K562 (cell line): ENCODE measurements around the gene MYLK4. TPM values are rescaled to one million over a fixed set of nuclear protein-coding genes. Genes with fewer than 3 reads are reported as not detected.

Experiments
- ATAC-seq: fragments of 200-7000 bp; cut with Tn5 transposase; 3 replicates; pipeline ENCODE4 v1.9.1; 2020; ENCODE audit warnings: moderate library complexity
- BruUV-seq: library from RNA; stranded (reverse); fragments of 400-500 nt; replicated peaks from 2 replicates; lab custom pipeline; 2021; lab: Mats Ljungman, UMichigan
- CTCF ChIA-PET: fragments of 300-600 bp; formaldehyde crosslinking; extraction: SDS; loops from one replicate; lab custom pipeline; 2021; ENCODE audit warnings: low intra/inter-chr PET ratio; lab: Yijun Ruan, JAX
- POLR2A ChIA-PET: fragments of 300-600, 350-650 bp; sonication (Branson Sonifier 250); formaldehyde crosslinking; extraction: SDS; loops from one replicate; lab custom pipeline; 2021; ENCODE audit warnings: antibody characterized with exemption, inconsistent platforms; lab: Yijun Ruan, JAX
- DNase-seq, 4 experiments: peaks; one replicate each; pipeline versions ENCODE4 v3.0.0 to v3.0.0-alpha.2; 2011 to 2018; ENCODE audit warnings: low spot score in 3 of 4, mixed read lengths in 3 of 4; ENCODE audit errors: extremely low read depth in 1 of 4
- FAIRE-seq: peaks from 2 replicates; lab custom pipeline; 2011; peaks lifted over from hg19 to GRCh38; lab: Jason Lieb, UNC
- H2AFZ ChIP-seq: 2 replicates; pipeline ENCODE4 v1.6.0; 2011; ENCODE audit warnings: low read depth, low read length, control low read depth, inconsistent platforms
- H3K27ac ChIP-seq: fragments of 200-600 bp; 3 replicates; pipeline ENCODE4 v1.8.0; 2011; ENCODE audit warnings: low read depth, mild to moderate bottlenecking, control low read depth, inconsistent platforms, low read length, moderate library complexity, mixed read lengths; ENCODE audit errors: extremely low read depth
- H3K27me3 ChIP-seq, 2 experiments: fragments of 300-600 bp in 1 of 2; 2 replicates in 1 of 2; 3 replicates in 1 of 2; pipeline versions ENCODE4 v1.6.0 to v1.8.0; 2011; ENCODE audit warnings: inconsistent platforms in 2 of 2, low read length in 2 of 2, mild to moderate bottlenecking in 1 of 2, mixed read lengths in 1 of 2, moderate library complexity in 1 of 2; ENCODE audit not compliant: control insufficient read depth in 2 of 2, insufficient read depth in 2 of 2
- H3K36me3 ChIP-seq: fragments of 300-600 bp; 3 replicates; pipeline ENCODE4 v1.8.0; 2011; ENCODE audit warnings: mild to moderate bottlenecking, low read length, inconsistent platforms; ENCODE audit not compliant: control insufficient read depth, insufficient read depth
- H3K4me1 ChIP-seq, 2 experiments: fragments of 200-600 bp in 1 of 2; replicated peaks in 1 of 2; 2 replicates in 1 of 2; 3 replicates in 1 of 2; pipeline versions ENCODE4 v1.5.1 to v1.8.0; 2011; ENCODE audit warnings: inconsistent platforms in 2 of 2, low read length in 2 of 2, mild to moderate bottlenecking in 1 of 2, mixed read lengths in 1 of 2, moderate library complexity in 1 of 2; ENCODE audit not compliant: control insufficient read depth in 2 of 2, insufficient read depth in 2 of 2
- H3K4me2 ChIP-seq: 2 replicates; pipeline ENCODE4 v1.6.1; 2011; ENCODE audit warnings: low read length, control low read depth, inconsistent platforms, mixed read lengths; ENCODE audit not compliant: insufficient read depth
- H3K4me3 ChIP-seq: fragments of 200-600 bp; sonication (generic), shearing (Covaris generic); 2 replicates; pipeline ENCODE4 v1.5.1; 2016; ENCODE audit warnings: control low read depth, inconsistent platforms
- H3K79me2 ChIP-seq: fragments of 200-600 bp; 3 replicates; pipeline ENCODE4 v1.8.0; 2011; ENCODE audit warnings: low read length, inconsistent platforms; ENCODE audit not compliant: control insufficient read depth, insufficient read depth
- H3K9ac ChIP-seq, 2 experiments: 2 replicates each; pipeline versions ENCODE4 v1.6.0 to v1.6.1; 2011; ENCODE audit warnings: low read depth in 2 of 2, low read length in 2 of 2, control low read depth in 1 of 2, inconsistent platforms in 1 of 2, mild to moderate bottlenecking in 1 of 2, mixed read lengths in 1 of 2; ENCODE audit not compliant: insufficient read depth in 1 of 2
- H3K9me1 ChIP-seq: one replicate; pipeline ENCODE4 v1.6.0; 2011; ENCODE audit warnings: inconsistent platforms, mild to moderate bottlenecking, low read length, moderate library complexity; ENCODE audit not compliant: control insufficient read depth, insufficient read depth
- H3K9me3 ChIP-seq: replicated peaks from 2 replicates; pipeline ENCODE4 v1.5.1; 2011; ENCODE audit warnings: low read depth, low read length, inconsistent platforms; ENCODE audit not compliant: control insufficient read depth, insufficient read depth
- H4K20me1 ChIP-seq: replicated peaks from 2 replicates; pipeline ENCODE4 v1.6.1; 2011; ENCODE audit warnings: low read length, inconsistent platforms, mixed read lengths; ENCODE audit not compliant: control insufficient read depth, insufficient read depth
- CXXC5 ChIP-seq: fragments of 250-450 bp; sonication (Bioruptor Pico); IDR thresholded peaks from 2 replicates; pipeline ENCODE4 v1.8.0; 2022; ENCODE audit warnings: inconsistent platforms, mild to moderate bottlenecking, moderate library complexity
- HOMEZ ChIP-seq: fragments of 250-450 bp; sonication (Bioruptor Pico); IDR thresholded peaks from 2 replicates; pipeline ENCODE4 v1.4.0; 2020; ENCODE audit warnings: mild to moderate bottlenecking, moderate library complexity
- NCOA1 ChIP-seq: fragments of 450-650 bp; IDR thresholded peaks from 2 replicates; pipeline ENCODE4 v1.6.1; 2016; ENCODE audit warnings: low read depth
- NRF1 ChIP-seq, 2 experiments: fragments of 450-650 bp; IDR thresholded peaks in 1 of 2; conservative IDR thresholded peaks in 1 of 2; 2 replicates each; pipeline ENCODE4 v1.6.1; 2014; ENCODE audit warnings: mild to moderate bottlenecking in 2 of 2
- PTRF ChIP-seq: fragments of 450-650 bp; IDR thresholded peaks from 2 replicates; pipeline ENCODE4 v1.6.1; 2016; ENCODE audit warnings: mild to moderate bottlenecking, missing genetic modification characterization, missing compliant biosample characterization
- RAD51 ChIP-seq: fragments of 450-650 bp; IDR thresholded peaks from 2 replicates; pipeline ENCODE4 v1.7.1; 2016; ENCODE audit warnings: low read depth, mild to moderate bottlenecking, borderline replicate concordance
- SRSF7 ChIP-seq: fragments of 200-400 bp; formaldehyde crosslinking; optimal IDR thresholded peaks from 2 replicates; pipeline ENCODE3; 2017; ENCODE audit warnings: mild to moderate bottlenecking, low read depth, low read length
- ZBTB9 ChIP-seq: fragments of 450-650 bp; formaldehyde crosslinking; IDR thresholded peaks from 2 replicates; pipeline ENCODE4 v1.4.0; 2020; ENCODE audit warnings: mild to moderate bottlenecking, moderate library complexity
- ZNF124 ChIP-seq: sonication (generic); formaldehyde crosslinking; IDR thresholded peaks from 2 replicates; pipeline ENCODE4 v1.8.1; 2022; ENCODE audit warnings: missing genetic modification reagents
- WGBS: fragments of 100-300 bp; shearing (Covaris generic); methylation state at CpG from one replicate; pipeline ENCODE4 v1.1.6; 2016; ENCODE audit warnings: low coverage, mixed read lengths; ENCODE audit not compliant: insufficient coverage; ENCODE audit errors: missing lambda C conversion rate; 5-methylcytosine and 5-hydroxymethylcytosine counted together
- in situ Hi-C: fragments of 300-500 bp; cut with MboI; formaldehyde crosslinking; loops from 4 replicates; pipeline ENCODE4 v1.15.0; 2018; ENCODE audit warnings: inconsistent platforms, mixed read lengths
- intact Hi-C: fragments of 100-400 bp; cut with micrococcal nuclease; formaldehyde crosslinking; loops from 2 replicates; pipeline ENCODE4 v1.14.2; 2022
- polyA plus RNA-seq, 8 experiments: library from polyadenylated mRNA; depleted of rRNA in 4 of 8; stranded (reverse) in 5 of 8; unstranded in 3 of 8; fragments of >200 nt; fragmentation: Nextera tagmentation in 2 of 8; fragmentation: Illumina TruSeq in 1 of 8; extraction: Ambion mirVana in 2 of 8; extraction: Trizol in 1 of 8; gene quantifications; 2 replicates each; pipeline versions ENCODE4 v1.2.1 to v1.2.3, GENCODE V29; 2011 to 2014; ENCODE audit warnings: inconsistent platforms in 1 of 8, missing spikeins in 1 of 8
- total RNA-seq, 7 experiments: library from RNA; depleted of rRNA in 6 of 7; stranded (reverse); fragments of >200 nt in 6 of 7; fragmentation: Illumina TruSeq in 2 of 7; extraction: Trizol in 2 of 7; gene quantifications; 2 replicates each; pipeline versions ENCODE4 v1.2.1 to v1.2.3, GENCODE V29; 2011 to 2021; ENCODE audit warnings: low replicate concordance in 1 of 7
- TF ChIP-seq, protein P1 (sequence below): sonication (generic); formaldehyde crosslinking; IDR thresholded peaks from 2 replicates; pipeline ENCODE4 v1.8.1; 2023; ENCODE audit warnings: mild to moderate bottlenecking, missing genetic modification reagents
- TF ChIP-seq, protein P2 (sequence below), 3 experiments: IDR thresholded peaks in 2 of 3; conservative IDR thresholded peaks in 1 of 3; 2 replicates each; pipeline ENCODE4 v1.5.1; 2011 to 2012; ENCODE audit warnings: low read length in 3 of 3, mild to moderate bottlenecking in 3 of 3, control low read depth in 2 of 3, improper control_type of control experiment in 1 of 3, inconsistent platforms in 1 of 3, low read depth in 1 of 3, mixed read lengths in 1 of 3, moderate library complexity in 1 of 3; ENCODE audit not compliant: insufficient read depth in 2 of 3

MYLK4 gene
- total and polyA plus RNA-seq, 9 of the 15 experiments (the other 6 are each of a cell fraction or from before 2014, with no cell fraction given): 0.01 to 0.15 (median 0.06) TPM

- no peak overlapping the region for H3K27ac ChIP-seq
- peak; percentile 16 to 44 (median 34) for DNase-seq
- FAIRE-seq: no peak
- no peak overlapping the region for H3K4me2 ChIP-seq
- ChIA-PET POLR2A (interaction anchor here (0.8 to 1.2 kb wide), 2 partner anchors 9 to 12 kb away, joined by 4 read pairs; no protein-coding TSS in a partner anchor), CTCF (no interaction called here)
- no peak overlapping the region for H2AFZ ChIP-seq
- peaks cover 64% of the 10 kb centered on the region in 2 experiments for H3K27me3 ChIP-seq
- no peaks in the 10 kb centered on the region for H3K4me1 ChIP-seq
- no peaks in the 10 kb centered on the region for H4K20me1 ChIP-seq
- intact Hi-C loops (no loop called here), in situ Hi-C loops (loop anchor here (5.0 kb wide), 1 partner anchor 1030 kb away; no protein-coding TSS in a partner anchor)
- WGBS: under 1% methylated on average over 11 of the region's 11 CpGs
- no peaks in the 10 kb centered on the region for H3K9me1 ChIP-seq
- no peak for TF ChIP-seq SRSF7
- no peak for TF ChIP-seq ZNF124 (CRISPR knock-in tag)
- no peak for TF ChIP-seq RAD51
- TF ChIP-seq, protein P1, sequence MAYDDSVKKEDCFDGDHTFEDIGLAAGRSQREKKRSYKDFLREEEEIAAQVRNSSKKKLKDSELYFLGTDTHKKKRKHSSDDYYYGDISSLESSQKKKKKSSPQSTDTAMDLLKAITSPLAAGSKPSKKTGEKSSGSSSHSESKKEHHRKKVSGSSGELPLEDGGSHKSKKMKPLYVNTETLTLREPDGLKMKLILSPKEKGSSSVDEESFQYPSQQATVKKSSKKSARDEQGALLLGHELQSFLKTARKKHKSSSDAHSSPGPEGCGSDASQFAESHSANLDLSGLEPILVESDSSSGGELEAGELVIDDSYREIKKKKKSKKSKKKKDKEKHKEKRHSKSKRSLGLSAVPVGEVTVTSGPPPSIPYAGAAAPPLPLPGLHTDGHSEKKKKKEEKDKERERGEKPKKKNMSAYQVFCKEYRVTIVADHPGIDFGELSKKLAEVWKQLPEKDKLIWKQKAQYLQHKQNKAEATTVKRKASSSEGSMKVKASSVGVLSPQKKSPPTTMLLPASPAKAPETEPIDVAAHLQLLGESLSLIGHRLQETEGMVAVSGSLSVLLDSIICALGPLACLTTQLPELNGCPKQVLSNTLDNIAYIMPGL (CRISPR knock-in tag): no peak
- TF ChIP-seq NRF1 (conservative IDR thresholded peaks at IDR 0.05 in 1 of 2, IDR thresholded peaks at IDR 0.05 in 1 of 2): peak; percentile 76 to 78
- TF ChIP-seq ZBTB9 (CRISPR knock-in tag): no peak
- no peak for TF ChIP-seq CXXC5 (CRISPR knock-in tag)
- TF ChIP-seq PTRF (tag): no peak
- TF ChIP-seq, protein P2, sequence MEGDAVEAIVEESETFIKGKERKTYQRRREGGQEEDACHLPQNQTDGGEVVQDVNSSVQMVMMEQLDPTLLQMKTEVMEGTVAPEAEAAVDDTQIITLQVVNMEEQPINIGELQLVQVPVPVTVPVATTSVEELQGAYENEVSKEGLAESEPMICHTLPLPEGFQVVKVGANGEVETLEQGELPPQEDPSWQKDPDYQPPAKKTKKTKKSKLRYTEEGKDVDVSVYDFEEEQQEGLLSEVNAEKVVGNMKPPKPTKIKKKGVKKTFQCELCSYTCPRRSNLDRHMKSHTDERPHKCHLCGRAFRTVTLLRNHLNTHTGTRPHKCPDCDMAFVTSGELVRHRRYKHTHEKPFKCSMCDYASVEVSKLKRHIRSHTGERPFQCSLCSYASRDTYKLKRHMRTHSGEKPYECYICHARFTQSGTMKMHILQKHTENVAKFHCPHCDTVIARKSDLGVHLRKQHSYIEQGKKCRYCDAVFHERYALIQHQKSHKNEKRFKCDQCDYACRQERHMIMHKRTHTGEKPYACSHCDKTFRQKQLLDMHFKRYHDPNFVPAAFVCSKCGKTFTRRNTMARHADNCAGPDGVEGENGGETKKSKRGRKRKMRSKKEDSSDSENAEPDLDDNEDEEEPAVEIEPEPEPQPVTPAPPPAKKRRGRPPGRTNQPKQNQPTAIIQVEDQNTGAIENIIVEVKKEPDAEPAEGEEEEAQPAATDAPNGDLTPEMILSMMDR (IDR thresholded peaks at IDR 0.05 in 2 of 3, conservative IDR thresholded peaks at IDR 0.05 in 1 of 3; ENCODE audit: insufficient read depth in 2 of 3, low read depth in 1 of 3, low read length in 3 of 3): peak in 2 of 3 experiments; percentile 17 to 21; a peak in 2 of 6 replicates
- TF ChIP-seq HOMEZ (CRISPR knock-in tag): no peak
- no peak for TF ChIP-seq NCOA1
- BruUV-seq: no TSS peak
- no peak overlapping the region for H3K9ac ChIP-seq
- H3K36me3 ChIP-seq: no peaks in the 10 kb centered on the region
- H3K4me3 ChIP-seq: no peak overlapping the region
- no peaks in the 10 kb centered on the region for H3K9me3 ChIP-seq
- peak; percentile 83 for ATAC-seq
- no peaks in the 10 kb centered on the region for H3K79me2 ChIP-seq
Measured at GRCh38 chr6:2622671-2623070, 128.1 kb downstream of the MYLK4 start.
